KMS-11 (cell line): ENCODE measurements around the gene RAB11FIP2.

Experiments used
- H2AFZ ChIP-seq: fragments of 200-600 bp; sonication (generic); 2 replicates; pipeline ENCODE4 v1.6.1; 2016; ENCODE audit warnings: antibody characterized with exemption, mixed run types, low read depth
- H3K27ac ChIP-seq: fragments of 200-600 bp; sonication (generic); 2 replicates; pipeline ENCODE4 v1.6.1; 2016; ENCODE audit warnings: mild to moderate bottlenecking, mixed run types
- H3K27me3 ChIP-seq: fragments of 200-600 bp; sonication (generic); 2 replicates; pipeline ENCODE4 v1.6.1; 2017; ENCODE audit warnings: mild to moderate bottlenecking, low read depth, mixed run types, moderate library complexity; ENCODE audit not compliant: insufficient read depth
- H3K36me3 ChIP-seq: fragments of 200-600 bp; sonication (generic); 2 replicates; pipeline ENCODE4 v1.6.1; 2017; ENCODE audit warnings: mild to moderate bottlenecking, mixed run types; ENCODE audit not compliant: insufficient read depth
- H3K4me1 ChIP-seq: fragments of 200-600 bp; sonication (generic); 2 replicates; pipeline ENCODE4 v1.6.1; 2016; ENCODE audit warnings: mild to moderate bottlenecking, low read depth, mixed run types; ENCODE audit not compliant: poor library complexity, severe bottlenecking
- H3K4me2 ChIP-seq: fragments of 200-600 bp; sonication (generic); 2 replicates; pipeline ENCODE4 v1.7.0; 2016; ENCODE audit warnings: mild to moderate bottlenecking, mixed run types
- H3K4me3 ChIP-seq: fragments of 200-600 bp; sonication (generic); IDR thresholded peaks from 2 replicates; pipeline ENCODE4 v1.6.1; 2017; ENCODE audit warnings: low read depth, low read length, mixed read lengths; ENCODE audit not compliant: insufficient read depth
- H3K79me2 ChIP-seq: fragments of 200-600 bp; sonication (generic); 2 replicates; pipeline ENCODE4 v1.6.1; 2016; ENCODE audit warnings: low read depth, mixed run types; ENCODE audit not compliant: insufficient read depth
- H3K9ac ChIP-seq: fragments of 200-600 bp; sonication (generic); 2 replicates; pipeline ENCODE4 v1.6.1; 2016; ENCODE audit warnings: mild to moderate bottlenecking, mixed run types
- H4K20me1 ChIP-seq: fragments of 200-600 bp; sonication (generic); 2 replicates; pipeline ENCODE4 v1.6.1; 2016; ENCODE audit warnings: mild to moderate bottlenecking, mixed run types; ENCODE audit not compliant: insufficient read depth
- CTCF ChIP-seq: fragments of 200-600 bp; sonication (generic); conservative IDR thresholded peaks from 2 replicates; pipeline ENCODE4 v1.6.1; 2017; ENCODE audit warnings: low read depth, mild to moderate bottlenecking, antibody characterized with exemption, low read length, moderate library complexity, mixed read lengths

RAB11FIP2 gene

DNA sequence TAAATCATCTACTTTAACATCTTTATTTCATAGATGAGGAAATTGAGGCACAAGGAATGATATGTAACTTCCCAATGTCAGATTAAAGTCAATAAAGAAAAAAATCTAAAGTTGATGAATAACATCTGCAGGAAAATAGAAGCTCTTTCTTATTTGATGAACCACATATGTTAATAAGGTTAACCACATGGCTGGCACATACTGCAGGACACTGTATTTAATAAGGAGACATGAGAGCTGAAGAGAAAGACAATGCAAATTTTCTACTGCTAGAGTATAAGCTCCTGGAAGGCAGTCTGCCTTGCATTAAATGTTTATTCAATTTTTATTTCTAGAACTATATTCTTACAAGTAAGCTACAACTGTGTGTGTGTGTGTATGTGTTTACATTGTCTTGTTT, 4.4 kb downstream of the RAB11FIP2 start:
- H3K4me1 ChIP-seq, result peaks cover 38% of the 10 kb centered on the region
- H3K27ac ChIP-seq, result no peak overlapping the region
- H3K36me3 ChIP-seq, result no peaks in the 10 kb centered on the region
- H3K27me3 ChIP-seq, result no peaks in the 10 kb centered on the region
- no peak for TF ChIP-seq CTCF
- no peak overlapping the region for H3K4me3 ChIP-seq
- no peak overlapping the region for H3K9ac ChIP-seq
- H3K79me2 ChIP-seq, result peaks cover 20% of the 10 kb centered on the region
- no peak overlapping the region for H2AFZ ChIP-seq
- H4K20me1 ChIP-seq, result no peaks in the 10 kb centered on the region
- no peak overlapping the region; the same call in 1 of the 2 replicates for H3K4me2 ChIP-seq

- Histone ChIP-seq H3K4me2 (no peak overlapping the region), H3K27me3 (no peaks in the 10 kb centered on the region), H3K4me3 (no peak overlapping the region), H3K4me1 (peaks cover 38% of the 10 kb centered on the region), H3K79me2 (peaks cover 20% of the 10 kb centered on the region), H3K36me3 (no peaks in the 10 kb centered on the region), H2AFZ (no peak overlapping the region), H3K9ac (no peak overlapping the region), H3K27ac (no peak overlapping the region), H4K20me1 (no peaks in the 10 kb centered on the region)
- TF ChIP-seq CTCF, result no peak
Measured at GRCh38 chr10:118041316-118041715, 5.4 kb downstream of the RAB11FIP2 start.

DNA sequence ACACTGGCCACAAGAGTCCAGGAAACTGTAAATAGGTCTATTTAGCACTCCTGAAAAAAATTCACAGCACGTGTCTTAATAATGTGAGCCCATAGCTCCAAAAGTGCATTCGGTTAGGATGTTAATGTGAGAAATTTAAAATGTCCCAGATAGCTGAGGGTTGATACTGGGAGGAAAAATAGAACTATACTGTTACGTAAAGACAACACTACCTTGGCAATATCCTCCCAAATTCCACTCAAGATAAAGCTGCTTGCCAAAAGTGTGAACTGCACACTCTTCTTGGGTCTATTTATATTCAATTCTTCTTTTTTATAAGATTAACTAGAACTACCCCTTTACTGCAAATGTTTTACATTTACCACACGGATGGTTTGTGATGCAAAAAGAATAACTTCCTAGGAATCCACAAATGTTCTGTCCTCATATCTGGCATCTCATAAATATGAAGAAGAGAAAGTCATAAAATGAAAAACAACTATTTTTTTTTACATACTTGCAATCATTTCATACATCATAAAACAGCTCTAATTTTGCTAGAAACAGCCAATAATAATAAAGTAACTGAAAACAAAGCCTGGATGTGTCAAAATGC, 10.4 kb downstream of the RAB11FIP2 start:
- Histone ChIP-seq H2AFZ (no peak overlapping the region), H3K4me2 (no peak overlapping the region), H3K4me1 (peaks cover 12% of the 10 kb centered on the region), H3K27me3 (no peaks in the 10 kb centered on the region), H3K9ac (no peak overlapping the region), H3K79me2 (no peaks in the 10 kb centered on the region), H4K20me1 (no peaks in the 10 kb centered on the region), H3K27ac (no peak overlapping the region), H3K36me3 (no peaks in the 10 kb centered on the region), H3K4me3 (no peak overlapping the region)
- no peak for TF ChIP-seq CTCF

DNA sequence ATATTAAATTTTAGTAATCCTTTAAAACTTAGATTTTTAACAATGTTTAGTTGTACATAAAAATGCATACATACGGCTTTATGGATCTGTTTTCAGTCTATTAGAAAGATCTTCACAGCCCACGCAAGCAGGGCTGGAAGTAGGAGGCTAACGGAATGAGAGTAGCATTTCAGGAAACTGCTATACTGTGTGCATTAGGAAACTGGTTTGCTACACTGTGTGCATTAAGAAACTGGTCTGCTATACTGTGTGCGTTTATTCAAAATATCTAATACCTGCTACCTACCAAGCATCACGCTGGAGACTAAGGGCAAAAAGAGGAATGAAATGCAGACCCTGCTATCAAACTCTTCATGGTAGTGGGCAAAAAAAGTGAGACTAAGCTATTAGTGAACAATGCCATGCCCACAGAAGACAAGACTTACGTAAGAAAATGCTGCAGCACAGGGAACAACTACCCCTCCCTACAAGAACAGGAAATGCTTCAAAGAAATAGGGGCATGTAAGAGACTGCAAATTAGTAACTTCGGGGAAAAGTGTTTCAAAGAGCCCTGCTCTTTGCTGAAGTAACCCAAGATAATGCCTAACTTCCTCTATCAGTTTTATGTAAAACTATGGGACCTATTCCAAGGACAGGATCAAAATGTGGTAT, 11.3 kb downstream of the RAB11FIP2 start:
- H3K9ac ChIP-seq, result no peak overlapping the region
- H3K27ac ChIP-seq, result no peak overlapping the region
- H3K4me2 ChIP-seq, result no peak overlapping the region
- no peaks in the 10 kb centered on the region for H3K36me3 ChIP-seq
- no peak overlapping the region for H3K4me3 ChIP-seq
- H3K79me2 ChIP-seq, result no peaks in the 10 kb centered on the region
- peaks cover 16% of the 10 kb centered on the region for H3K4me1 ChIP-seq
- no peak overlapping the region for H2AFZ ChIP-seq
- H3K27me3 ChIP-seq, result no peaks in the 10 kb centered on the region
- TF ChIP-seq CTCF, result no peak
- no peaks in the 10 kb centered on the region for H4K20me1 ChIP-seq
